HG02840 (cell line): Measurements from ENCODE around the gene CASKIN1.

ENCODE experiments used
- ATAC-seq: cut with Tn5 transposase; IDR thresholded peaks from one replicate; pipeline ENCODE4 v1.9.1; 2021; ENCODE audit warnings: mild to moderate bottlenecking, moderate library complexity, moderate number of reproducible peaks; ENCODE audit not compliant: unreplicated experiment, low FRiP score

The CASKIN1 gene

GRCh38 chr16:2162676-2163118, 33.7 kb downstream of the CASKIN1 start:
- no peak for ATAC-seq

GRCh38 chr16:2161911-2162310, 34.5 kb downstream of the CASKIN1 start:
- no peak for ATAC-seq

GRCh38 chr16:2160915-2161551, 35.4 kb downstream of the CASKIN1 start:
- no peak for ATAC-seq

GRCh38 chr16:2159175-2159838, 37.1 kb downstream of the CASKIN1 start:
- ATAC-seq = no peak

GRCh38 chr16:2158262-2158638, 38.2 kb downstream of the CASKIN1 start:
- ATAC-seq = no peak

- no peak for ATAC-seq
These were observed 38.7 kb downstream of the CASKIN1 start for GRCh38 chr16:2157480-2158261.

GRCh38 chr16:2156849-2157224, 39.6 kb downstream of the CASKIN1 start:
- no peak for ATAC-seq

GRCh38 chr16:2155977-2156848, 40.2 kb downstream of the CASKIN1 start:
- no peak for ATAC-seq

- ATAC-seq = peak; percentile 89
These were observed 41.1 kb downstream of the CASKIN1 start, which contains the start of gene TRAF7 for GRCh38 chr16:2155091-2155950. TRAF7 (plus strand) TSS chr16:2155782; CDS start chr16:2163921, 8,139 bp downstream.

- no peak for ATAC-seq
These were observed 41.8 kb downstream of the CASKIN1 start for GRCh38 chr16:2154533-2155090.

GRCh38 chr16:2152695-2153506, 43.5 kb downstream of the CASKIN1 start:
- no peak for ATAC-seq

GRCh38 chr16:2151188-2152091, 45.0 kb downstream of the CASKIN1 start:
- no peak for ATAC-seq

GRCh38 chr16:2150418-2151187, 45.8 kb downstream of the CASKIN1 start:
- no peak for ATAC-seq

- no peak for ATAC-seq
These were observed 46.6 kb downstream of the CASKIN1 start for GRCh38 chr16:2149630-2150417.

GRCh38 chr16:2148714-2149629, 47.4 kb downstream of the CASKIN1 start:
- no peak for ATAC-seq
